CD14-positive monocyte (primary cell): ENCODE results near the gene LIPI. TPM values are rescaled to one million over a fixed set of nuclear protein-coding genes. Genes with fewer than 3 reads are reported as not detected.

Source experiments
- DNase-seq, 3 donors: peaks; one replicate each; pipeline ENCODE4 v3.0.0-alpha.2; 2011 to 2022
- H2AFZ ChIP-seq: 2 replicates; pipeline ENCODE4 v1.6.0; 2012; ENCODE audit warnings: mild to moderate bottlenecking, low read depth, low read length, inconsistent platforms; ENCODE audit not compliant: insufficient read depth, poor library complexity, severe bottlenecking
- H3K27ac ChIP-seq, 2 donors: 1 replicate in 1 of 2; 2 replicates in 1 of 2; pipeline ENCODE4 v1.5.1; 2012 to 2013; ENCODE audit warnings: low read length in 2 of 2, control low read depth in 1 of 2, inconsistent platforms in 1 of 2, low read depth in 1 of 2, mild to moderate bottlenecking in 1 of 2
- H3K27me3 ChIP-seq, 2 donors: one replicate each; pipeline versions ENCODE4 v1.6.0 to v1.6.1; 2011 to 2013; ENCODE audit warnings: low read length in 2 of 2; ENCODE audit not compliant: control insufficient read depth in 2 of 2, insufficient read depth in 2 of 2
- H3K36me3 ChIP-seq, 2 donors: replicated peaks in 1 of 2; 1 replicate in 1 of 2; 2 replicates in 1 of 2; pipeline versions ENCODE4 v1.5.1 to v1.6.1; 2012 to 2013; ENCODE audit warnings: low read length in 2 of 2, control low read depth in 1 of 2, inconsistent platforms in 1 of 2, mild to moderate bottlenecking in 1 of 2; ENCODE audit not compliant: insufficient read depth in 2 of 2, control insufficient read depth in 1 of 2
- H3K4me1 ChIP-seq, 2 donors: 1 replicate in 1 of 2; 2 replicates in 1 of 2; pipeline versions ENCODE4 v1.5.1 to v1.6.1; 2012 to 2013; ENCODE audit warnings: low read length in 2 of 2, control low read depth in 1 of 2, inconsistent platforms in 1 of 2, mild to moderate bottlenecking in 1 of 2, moderate library complexity in 1 of 2; ENCODE audit not compliant: insufficient read depth in 2 of 2, control insufficient read depth in 1 of 2
- H3K4me2 ChIP-seq: replicated peaks from 2 replicates; pipeline ENCODE3; 2012; ENCODE audit warnings: low read length, moderate library complexity, mild to moderate bottlenecking; ENCODE audit not compliant: poor library complexity, severe bottlenecking; ENCODE audit errors: extremely low read depth
- H3K4me3 ChIP-seq, 3 experiments: fragments of 200-600 bp in 1 of 3; sonication (generic) in 1 of 3; replicated peaks in 1 of 3; 1 replicate in 2 of 3; 2 replicates in 1 of 3; pipeline ENCODE4 v1.5.1; 2011 to 2013; ENCODE audit warnings: low read length in 3 of 3, mild to moderate bottlenecking in 3 of 3, control low read depth in 2 of 3, low read depth in 2 of 3, inconsistent platforms in 1 of 3, moderate library complexity in 1 of 3
- H3K79me2 ChIP-seq: 2 replicates; pipeline ENCODE4 v1.6.0; 2012; ENCODE audit warnings: mild to moderate bottlenecking, control low read depth, inconsistent platforms, low read length, moderate library complexity; ENCODE audit not compliant: insufficient read depth
- H3K9ac ChIP-seq: 2 replicates; pipeline ENCODE4 v1.6.0; 2017; ENCODE audit warnings: low read length, mild to moderate bottlenecking; ENCODE audit not compliant: insufficient read depth, poor library complexity, severe bottlenecking
- H3K9me3 ChIP-seq, 2 donors: replicated peaks in 1 of 2; 1 replicate in 1 of 2; 2 replicates in 1 of 2; pipeline versions ENCODE4 v1.5.1 to v1.6.1; 2012 to 2013; ENCODE audit warnings: low read length in 2 of 2, control low read depth in 1 of 2; ENCODE audit not compliant: control insufficient read depth in 1 of 2, insufficient read depth in 1 of 2
- H4K20me1 ChIP-seq: 2 replicates; pipeline ENCODE4 v1.6.0; 2012; ENCODE audit warnings: mild to moderate bottlenecking, low read length, control low read depth, moderate library complexity; ENCODE audit not compliant: insufficient read depth
- H3K27ac Mint-ChIP-seq, 7 donors: one replicate each; pipeline ENCODE4 v1.8.0; 2020; ENCODE audit warnings: mild to moderate bottlenecking in 7 of 7, mixed read lengths in 7 of 7, moderate library complexity in 6 of 7, inconsistent platforms in 2 of 7
- H3K27me3 Mint-ChIP-seq, 3 donors: one replicate each; pipeline ENCODE4 v1.8.0; 2021 to 2022; ENCODE audit warnings: low read depth in 3 of 3, mild to moderate bottlenecking in 3 of 3, mixed read lengths in 3 of 3, moderate library complexity in 3 of 3, inconsistent platforms in 1 of 3
- H3K36me3 Mint-ChIP-seq, 2 donors: one replicate each; pipeline ENCODE4 v1.8.0; 2020; ENCODE audit warnings: mixed read lengths in 2 of 2, inconsistent platforms in 1 of 2, mild to moderate bottlenecking in 1 of 2
- H3K4me1 Mint-ChIP-seq: one replicate; pipeline ENCODE4 v1.8.0; 2020; ENCODE audit warnings: mild to moderate bottlenecking, mixed read lengths
- H3K4me3 Mint-ChIP-seq, 2 donors: one replicate each; pipeline ENCODE4 v1.8.0; 2020; ENCODE audit warnings: mild to moderate bottlenecking in 2 of 2, mixed read lengths in 2 of 2, moderate library complexity in 1 of 2
- H3K9me3 Mint-ChIP-seq, 7 donors: one replicate each; pipeline ENCODE4 v1.8.0; 2020 to 2022; ENCODE audit warnings: mixed read lengths in 7 of 7, mild to moderate bottlenecking in 6 of 7, moderate library complexity in 6 of 7, inconsistent platforms in 2 of 7
- CTCF ChIP-seq: fragments of 200-600 bp; IDR thresholded peaks from one replicate; pipeline ENCODE4 v1.8.0; 2022; ENCODE audit warnings: antibody characterized with exemption, mild to moderate bottlenecking
- WGBS: methylation state at CpG from one replicate; pipeline ENCODE4 v1.1.5; 2013; ENCODE audit warnings: missing lambda C conversion rate; ENCODE audit not compliant: insufficient coverage; 5-methylcytosine and 5-hydroxymethylcytosine counted together
- intact Hi-C, 2 donors: fragments of 100-400 bp; cut with micrococcal nuclease; formaldehyde crosslinking; loops; one replicate each; pipeline versions ENCODE4 v1.15.0 to v1.15.1; 2023
- polyA minus RNA-seq: library from RNA; depleted of rRNA, polyadenylated mRNA; stranded (reverse); fragments of >200 nt; gene quantifications from 2 replicates; pipeline ENCODE4 v1.2.3, GENCODE V29; 2012
- polyA plus RNA-seq, 3 donors: library from polyadenylated mRNA; depleted of rRNA in 1 of 3; unstranded in 2 of 3; stranded (reverse) in 1 of 3; fragments of 300-500 nt in 2 of 3; fragments of >200 nt in 1 of 3; fragmentation: Illumina TruSeq in 2 of 3; gene quantifications; 1 replicate in 2 of 3; 2 replicates in 1 of 3; pipeline ENCODE4 v1.2.3, GENCODE V29; 2012 to 2021
- total RNA-seq, 12 experiments: library from RNA in 1 of 12; stranded (reverse) in 1 of 12; fragments of 120-200 nt in 1 of 12; gene quantifications; one replicate each; pipeline ENCODE4 v1.2.4 and lab custom pipeline; 2013 to 2026; ENCODE audit warnings: mixed read lengths in 6 of 12, inconsistent platforms in 1 of 12

The LIPI gene
- total RNA-seq (2013) = not detected
- polyA plus RNA-seq = not detected
- polyA minus RNA-seq = not detected in 2 replicates
- 0 to 1.1 (median 0) reads per million in 11 experiments for total RNA-seq (lab: John Stamatoyannopoulos, UW)

DNA sequence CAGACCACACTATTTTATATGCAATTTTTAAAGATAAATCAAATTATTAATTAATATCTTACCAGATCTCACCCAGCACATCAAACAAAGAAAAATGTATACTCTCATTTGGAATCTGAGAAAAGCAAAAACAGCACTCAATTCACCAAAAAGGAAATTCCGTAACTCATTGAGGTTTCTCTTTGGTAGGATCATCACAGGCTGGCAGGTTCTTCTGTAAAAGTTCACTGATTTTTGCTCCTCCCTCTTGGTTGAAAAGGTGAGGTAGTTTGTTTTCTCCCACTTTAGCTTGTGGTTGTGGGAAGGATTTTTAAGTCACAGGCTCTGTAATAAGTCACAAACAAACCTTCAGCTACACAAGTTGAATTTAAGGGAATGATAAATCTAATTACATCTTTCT, at the start of gene LIPI:
LIPI (minus strand) TSS at position 218 of the 400 bp plus-strand sequence; CDS start at position 108, 110 bp downstream.
- Mint-ChIP-seq H3K9me3 (peaks cover 0 to 3% (median 0%) of the 10 kb centered on the region in 7 donors), H3K27me3 (peaks cover 3 to 9% (median 4%) of the 10 kb centered on the region in 3 donors), H3K4me3 (no peak within 1 kb of the TSS), H3K36me3 (no peaks in the 10 kb centered on the region), H3K4me1 (peaks cover 1% of the 10 kb centered on the region), H3K27ac (no peak within 1 kb of the TSS)
- H3K9ac ChIP-seq = no peak within 1 kb of the TSS
- no peak within 1 kb of the TSS for H3K4me2 ChIP-seq
- peaks cover 1 to 2% of the 10 kb centered on the region in 2 donors for H3K4me1 ChIP-seq
- no CpG with 5 or more reads among the region's 1 CpG for WGBS
- TF ChIP-seq CTCF = no peak
- no peaks in the 10 kb centered on the region for H4K20me1 ChIP-seq
- no peak for DNase-seq
- no peak within 1 kb of the TSS for H2AFZ ChIP-seq
- peaks cover 2 to 21% of the 10 kb centered on the region in 2 donors for H3K27me3 ChIP-seq
- no peak within 1 kb of the TSS for H3K4me3 ChIP-seq
- no peaks in the 10 kb centered on the region for H3K36me3 ChIP-seq
- H3K27ac ChIP-seq = no peak within 1 kb of the TSS
- intact Hi-C loops = no loop called here
- no peaks in the 10 kb centered on the region for H3K9me3 ChIP-seq
- H3K79me2 ChIP-seq = no peaks in the 10 kb centered on the region

GRCh38 chr21:14260174-14260764, 49.5 kb upstream of the LIPI start:
- Histone ChIP-seq H3K9me3 (no peaks in the 10 kb centered on the region), H3K79me2 (no peaks in the 10 kb centered on the region), H3K9ac (no peak overlapping the region), H3K4me3 (no peak overlapping the region), H3K4me1 (no peaks in the 10 kb centered on the region), H2AFZ (no peak overlapping the region), H3K27ac (no peak overlapping the region), H4K20me1 (no peaks in the 10 kb centered on the region), H3K27me3 (no peaks in the 10 kb centered on the region), H3K36me3 (no peaks in the 10 kb centered on the region), H3K4me2 (no peak overlapping the region)
- Mint-ChIP-seq H3K4me3 (no peak overlapping the region), H3K36me3 (no peaks in the 10 kb centered on the region), H3K4me1 (no peaks in the 10 kb centered on the region), H3K27ac (no peak overlapping the region), H3K9me3 (peaks cover 0 to 1% (median 0%) of the 10 kb centered on the region in 7 donors), H3K27me3 (no peaks in the 10 kb centered on the region)
- TF ChIP-seq CTCF = no peak
- WGBS = no CpG with 5 or more reads among the region's 1 CpG
- DNase-seq = no peak
- intact Hi-C loops = no loop called here
